OCI-LY7 (cell line): Measurements from ENCODE around the gene WDR5. TPM values are rescaled to one million over a fixed set of nuclear protein-coding genes. Genes with fewer than 3 reads are reported as not detected.

Experiments
- BruUV-seq: library from RNA; stranded (reverse); fragments of 400-500 nt; replicated peaks from 2 replicates; lab custom pipeline; 2021; lab: Mats Ljungman, UMichigan
- CTCF ChIA-PET: fragments of 300-600 bp; sonication (Branson Sonifier 250); formaldehyde crosslinking; loops from one replicate; lab custom pipeline; 2022; ENCODE audit warnings: antibody characterized with exemption; ENCODE audit not compliant: unreplicated experiment; lab: Charles Lee
- POLR2A ChIA-PET: fragments of 300-600 bp; sonication (Branson Sonifier 250); formaldehyde crosslinking; loops from one replicate; lab custom pipeline; 2022; ENCODE audit warnings: antibody characterized with exemption; lab: Charles Lee
- DNase-seq: peaks from one replicate; pipeline ENCODE4 v3.0.0-alpha.2; 2015; ENCODE audit warnings: low spot score
- H2AFZ ChIP-seq: fragments of 200-600 bp; sonication (generic), shearing (Covaris generic); 2 replicates; pipeline ENCODE4 v1.6.1; 2014; ENCODE audit warnings: mild to moderate bottlenecking, antibody characterized with exemption, low read length, moderate library complexity
- H3K27ac ChIP-seq: fragments of 200-600 bp; sonication (generic); 2 replicates; pipeline ENCODE4 v1.5.1; 2014; ENCODE audit warnings: mixed run types, low read depth, mild to moderate bottlenecking, moderate library complexity, low read length, inconsistent platforms; ENCODE audit not compliant: poor library complexity, severe bottlenecking
- H3K36me3 ChIP-seq: fragments of 200-600 bp; sonication (generic); 2 replicates; pipeline ENCODE4 v1.6.1; 2014; ENCODE audit warnings: mild to moderate bottlenecking, antibody characterized with exemption, low read length, moderate library complexity, mixed read lengths; ENCODE audit not compliant: insufficient read depth
- H3K4me1 ChIP-seq: fragments of 200-600 bp; sonication (generic); 2 replicates; pipeline ENCODE4 v1.5.1; 2014; ENCODE audit warnings: mild to moderate bottlenecking, low read length; ENCODE audit not compliant: insufficient read depth, poor library complexity, severe bottlenecking
- H3K4me2 ChIP-seq: fragments of 200-600 bp; sonication (generic); 2 replicates; pipeline ENCODE4 v1.6.1; 2014; ENCODE audit warnings: mild to moderate bottlenecking, low read length
- H3K4me3 ChIP-seq: fragments of 200-600 bp; sonication (generic); 2 replicates; pipeline ENCODE4 v1.5.1; 2014; ENCODE audit warnings: mild to moderate bottlenecking, low read depth, low read length; ENCODE audit not compliant: poor library complexity, severe bottlenecking
- H3K79me2 ChIP-seq: fragments of 200-600 bp; sonication (generic); 2 replicates; pipeline ENCODE4 v1.6.1; 2016; ENCODE audit warnings: low read depth, mild to moderate bottlenecking, low read length, moderate library complexity, mixed read lengths; ENCODE audit not compliant: insufficient read depth
- H3K9me2 ChIP-seq: fragments of 200-600 bp; sonication (generic); 2 replicates; pipeline ENCODE4 v1.6.1; 2016; ENCODE audit warnings: mild to moderate bottlenecking, low read length, mixed read lengths; ENCODE audit not compliant: insufficient read depth
- H3K9me3 ChIP-seq: fragments of 200-600 bp; sonication (generic); 2 replicates; pipeline ENCODE4 v1.6.1; 2014; ENCODE audit warnings: mild to moderate bottlenecking, mixed run types, low read length, mixed read lengths
- H4K20me1 ChIP-seq: fragments of 200-600 bp; sonication (generic); 2 replicates; pipeline ENCODE4 v1.6.1; 2014; ENCODE audit warnings: mild to moderate bottlenecking, antibody characterized with exemption, low read length, moderate library complexity, mixed read lengths; ENCODE audit not compliant: insufficient read depth
- CTCF ChIP-seq: fragments of 200-600 bp; sonication (generic); conservative IDR thresholded peaks from 2 replicates; pipeline ENCODE4 v1.5.1; 2014; ENCODE audit warnings: mild to moderate bottlenecking, antibody characterized with exemption, low read length, moderate library complexity, mixed read lengths
- EZH2phosphoT487 ChIP-seq: fragments of 200-600 bp; sonication (generic); IDR thresholded peaks from 2 replicates; pipeline ENCODE4 v1.6.1; 2018; ENCODE audit warnings: low read depth, borderline replicate concordance, mild to moderate bottlenecking, mixed run types, antibody characterized with exemption, low read length, moderate library complexity, mixed read lengths
- intact Hi-C: fragments of 100-400 bp; cut with micrococcal nuclease; formaldehyde crosslinking; loops from one replicate; pipeline ENCODE4 v1.10.0; 2022; ENCODE audit not compliant: unreplicated experiment
- total RNA-seq, 2 experiments: library from RNA; depleted of rRNA in 1 of 2; stranded (reverse); fragments of >200 nt in 1 of 2; shearing (Covaris generic) in 1 of 2; gene quantifications; 2 replicates each; pipeline ENCODE4 v1.2.3, GENCODE V29; 2014 to 2022

WDR5 gene
- total RNA-seq, 2 experiments from 2014 or later = 32.5 to 44.6 TPM

- no peak overlapping the region for H2AFZ ChIP-seq
- DNase-seq = no peak
- H3K27ac ChIP-seq = no peak overlapping the region
- no peaks in the 10 kb centered on the region for H3K36me3 ChIP-seq
- peaks cover 18% of the 10 kb centered on the region for H3K4me1 ChIP-seq
- intact Hi-C loops = no loop called here
- no peaks in the 10 kb centered on the region for H3K79me2 ChIP-seq
- H3K9me2 ChIP-seq = no peaks in the 10 kb centered on the region
- POLR2A ChIA-PET = no interaction called here
- CTCF ChIA-PET = no interaction called here
- no peaks in the 10 kb centered on the region for H4K20me1 ChIP-seq
- no peak overlapping the region for H3K4me2 ChIP-seq
- no TSS peak for BruUV-seq
- no peaks in the 10 kb centered on the region for H3K9me3 ChIP-seq
- TF ChIP-seq EZH2phosphoT487 (no peak), CTCF (no peak)
- H3K4me3 ChIP-seq = no peak overlapping the region
Observed at GRCh38 chr9:134177186-134177585, 41.3 kb downstream of the WDR5 start.

- H2AFZ ChIP-seq = no peak overlapping the region
- no peaks in the 10 kb centered on the region for H3K36me3 ChIP-seq
- no peak for TF ChIP-seq CTCF
- no peak for TF ChIP-seq EZH2phosphoT487
- no peak overlapping the region for H3K4me2 ChIP-seq
- CTCF ChIA-PET = no interaction called here
- DNase-seq = no peak
- POLR2A ChIA-PET = no interaction called here
- H3K4me3 ChIP-seq = no peak overlapping the region
- H3K79me2 ChIP-seq = no peaks in the 10 kb centered on the region
- no peaks in the 10 kb centered on the region for H3K9me3 ChIP-seq
- peaks cover 18% of the 10 kb centered on the region for H3K4me1 ChIP-seq
- H3K9me2 ChIP-seq = no peaks in the 10 kb centered on the region
- no peak overlapping the region for H3K27ac ChIP-seq
- BruUV-seq = no TSS peak
- H4K20me1 ChIP-seq = no peaks in the 10 kb centered on the region
- intact Hi-C loops = no loop called here
Observed at GRCh38 chr9:134177624-134178393, 41.9 kb downstream of the WDR5 start.

GRCh38 chr9:134178394-134178767, 42.5 kb downstream of the WDR5 start:
- H2AFZ ChIP-seq = no peak overlapping the region
- no peaks in the 10 kb centered on the region for H3K79me2 ChIP-seq
- TF ChIP-seq EZH2phosphoT487 = no peak
- no peak for TF ChIP-seq CTCF
- no peak overlapping the region for H3K27ac ChIP-seq
- CTCF ChIA-PET = no interaction called here
- BruUV-seq = no TSS peak
- H3K9me2 ChIP-seq = no peaks in the 10 kb centered on the region
- DNase-seq = no peak
- intact Hi-C loops = no loop called here
- no peaks in the 10 kb centered on the region for H3K36me3 ChIP-seq
- POLR2A ChIA-PET = no interaction called here
- H3K4me2 ChIP-seq = no peak overlapping the region
- peaks cover 18% of the 10 kb centered on the region for H3K4me1 ChIP-seq
- no peak overlapping the region for H3K4me3 ChIP-seq
- no peaks in the 10 kb centered on the region for H4K20me1 ChIP-seq
- H3K9me3 ChIP-seq = no peaks in the 10 kb centered on the region
